HL-60 (cell line): ENCODE measurements around the gene KIF2C.

Experiments
- DNase-seq, 2 experiments: peaks; one replicate each; pipeline ENCODE4 v3.0.0-alpha.2; 2010 to 2020; ENCODE audit warnings: low read depth in 1 of 2, low spot score in 1 of 2
- H3K27ac ChIP-seq: fragments of 250-450 bp; sonication (Bioruptor Pico); replicated peaks from 2 replicates; pipeline ENCODE4 v1.5.1; 2020; ENCODE audit warnings: mild to moderate bottlenecking, moderate library complexity
- H3K27me3 ChIP-seq: fragments of 250-450 bp; sonication (Bioruptor Pico); 2 replicates; pipeline ENCODE4 v1.5.1; 2021; ENCODE audit warnings: mild to moderate bottlenecking, moderate library complexity; ENCODE audit not compliant: insufficient read depth, poor library complexity, severe bottlenecking
- H3K4me3 ChIP-seq: replicated peaks from 2 replicates; pipeline ENCODE4 v1.5.1; 2011; ENCODE audit warnings: mild to moderate bottlenecking, control low read depth, low read length; ENCODE audit not compliant: insufficient read depth
- GABPA ChIP-seq: IDR thresholded peaks from 2 replicates; pipeline ENCODE4 v1.6.1; 2012; ENCODE audit warnings: low read depth
- POLR2AphosphoS5 ChIP-seq: IDR thresholded peaks from 2 replicates; pipeline ENCODE4 v1.6.1; 2012; ENCODE audit warnings: low read depth
- SPI1 ChIP-seq: IDR thresholded peaks from 2 replicates; pipeline ENCODE4 v1.6.1; 2012; ENCODE audit warnings: low read depth, mild to moderate bottlenecking, borderline replicate concordance
- TF ChIP-seq, protein P1 (sequence below): IDR thresholded peaks from 2 replicates; pipeline ENCODE4 v1.6.1; 2012; ENCODE audit warnings: low read depth; ENCODE audit not compliant: insufficient replicate concordance
- TF ChIP-seq, protein P2 (sequence below): IDR thresholded peaks from one replicate; pipeline ENCODE4 v1.5.1; 2011; ENCODE audit warnings: low read length, control low read depth, inconsistent platforms; ENCODE audit not compliant: insufficient read depth

Gene KIF2C

DNA sequence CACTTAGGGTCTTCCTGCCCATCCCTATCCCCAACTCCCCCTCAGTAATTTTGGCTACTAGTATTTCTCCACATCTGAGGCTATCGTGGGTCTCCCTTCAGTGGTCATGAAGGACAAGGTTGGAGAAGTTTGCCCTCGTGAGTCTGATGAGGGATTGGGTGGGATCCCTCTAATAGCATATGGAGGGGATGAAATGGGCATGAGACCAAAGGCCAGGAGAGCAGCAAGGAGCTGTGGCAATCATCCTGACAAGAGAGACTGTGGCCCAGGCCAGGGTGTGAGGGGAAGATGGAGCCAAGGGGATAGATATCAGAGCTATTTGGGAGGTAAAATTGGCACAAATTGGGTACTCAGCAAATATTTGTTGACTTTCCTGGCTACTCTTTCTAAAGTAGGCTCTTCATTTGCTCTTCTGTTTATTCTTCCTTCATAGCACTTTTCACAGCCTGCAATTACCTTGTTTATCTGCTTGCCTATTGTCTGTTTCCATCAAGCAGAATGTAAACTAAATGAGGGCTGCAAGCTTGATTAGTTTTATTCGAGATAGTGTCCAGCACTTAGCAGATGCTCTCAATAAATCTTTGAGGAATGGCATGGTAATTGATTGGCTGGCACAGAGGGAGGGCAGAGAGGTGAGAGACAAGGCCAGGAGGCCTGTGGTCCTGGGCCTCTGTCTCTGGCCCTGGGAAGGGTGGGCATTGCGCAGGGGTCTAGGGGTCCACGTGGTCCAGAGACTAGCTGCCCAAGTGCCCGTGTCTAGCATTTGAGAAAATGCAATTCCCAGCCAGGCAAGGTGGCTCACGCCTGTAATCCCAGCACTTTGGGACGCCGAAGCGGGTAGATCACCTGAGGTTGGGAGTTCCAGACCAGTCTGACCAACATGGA lies 59.1 kb downstream of the KIF2C start:
- peak overlapping the region; percentile 84; the same call in 1 of the 2 replicates for H3K27ac ChIP-seq
- H3K27me3 ChIP-seq, result no peaks in the 10 kb centered on the region
- no peak overlapping the region for H3K4me3 ChIP-seq
- no peak for DNase-seq
- TF ChIP-seq, protein P1, sequence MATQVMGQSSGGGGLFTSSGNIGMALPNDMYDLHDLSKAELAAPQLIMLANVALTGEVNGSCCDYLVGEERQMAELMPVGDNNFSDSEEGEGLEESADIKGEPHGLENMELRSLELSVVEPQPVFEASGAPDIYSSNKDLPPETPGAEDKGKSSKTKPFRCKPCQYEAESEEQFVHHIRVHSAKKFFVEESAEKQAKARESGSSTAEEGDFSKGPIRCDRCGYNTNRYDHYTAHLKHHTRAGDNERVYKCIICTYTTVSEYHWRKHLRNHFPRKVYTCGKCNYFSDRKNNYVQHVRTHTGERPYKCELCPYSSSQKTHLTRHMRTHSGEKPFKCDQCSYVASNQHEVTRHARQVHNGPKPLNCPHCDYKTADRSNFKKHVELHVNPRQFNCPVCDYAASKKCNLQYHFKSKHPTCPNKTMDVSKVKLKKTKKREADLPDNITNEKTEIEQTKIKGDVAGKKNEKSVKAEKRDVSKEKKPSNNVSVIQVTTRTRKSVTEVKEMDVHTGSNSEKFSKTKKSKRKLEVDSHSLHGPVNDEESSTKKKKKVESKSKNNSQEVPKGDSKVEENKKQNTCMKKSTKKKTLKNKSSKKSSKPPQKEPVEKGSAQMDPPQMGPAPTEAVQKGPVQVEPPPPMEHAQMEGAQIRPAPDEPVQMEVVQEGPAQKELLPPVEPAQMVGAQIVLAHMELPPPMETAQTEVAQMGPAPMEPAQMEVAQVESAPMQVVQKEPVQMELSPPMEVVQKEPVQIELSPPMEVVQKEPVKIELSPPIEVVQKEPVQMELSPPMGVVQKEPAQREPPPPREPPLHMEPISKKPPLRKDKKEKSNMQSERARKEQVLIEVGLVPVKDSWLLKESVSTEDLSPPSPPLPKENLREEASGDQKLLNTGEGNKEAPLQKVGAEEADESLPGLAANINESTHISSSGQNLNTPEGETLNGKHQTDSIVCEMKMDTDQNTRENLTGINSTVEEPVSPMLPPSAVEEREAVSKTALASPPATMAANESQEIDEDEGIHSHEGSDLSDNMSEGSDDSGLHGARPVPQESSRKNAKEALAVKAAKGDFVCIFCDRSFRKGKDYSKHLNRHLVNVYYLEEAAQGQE, result no peak
- no peak for TF ChIP-seq SPI1
- TF ChIP-seq GABPA, result no peak
- TF ChIP-seq, protein P2, sequence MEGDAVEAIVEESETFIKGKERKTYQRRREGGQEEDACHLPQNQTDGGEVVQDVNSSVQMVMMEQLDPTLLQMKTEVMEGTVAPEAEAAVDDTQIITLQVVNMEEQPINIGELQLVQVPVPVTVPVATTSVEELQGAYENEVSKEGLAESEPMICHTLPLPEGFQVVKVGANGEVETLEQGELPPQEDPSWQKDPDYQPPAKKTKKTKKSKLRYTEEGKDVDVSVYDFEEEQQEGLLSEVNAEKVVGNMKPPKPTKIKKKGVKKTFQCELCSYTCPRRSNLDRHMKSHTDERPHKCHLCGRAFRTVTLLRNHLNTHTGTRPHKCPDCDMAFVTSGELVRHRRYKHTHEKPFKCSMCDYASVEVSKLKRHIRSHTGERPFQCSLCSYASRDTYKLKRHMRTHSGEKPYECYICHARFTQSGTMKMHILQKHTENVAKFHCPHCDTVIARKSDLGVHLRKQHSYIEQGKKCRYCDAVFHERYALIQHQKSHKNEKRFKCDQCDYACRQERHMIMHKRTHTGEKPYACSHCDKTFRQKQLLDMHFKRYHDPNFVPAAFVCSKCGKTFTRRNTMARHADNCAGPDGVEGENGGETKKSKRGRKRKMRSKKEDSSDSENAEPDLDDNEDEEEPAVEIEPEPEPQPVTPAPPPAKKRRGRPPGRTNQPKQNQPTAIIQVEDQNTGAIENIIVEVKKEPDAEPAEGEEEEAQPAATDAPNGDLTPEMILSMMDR, result no peak
- no peak for TF ChIP-seq POLR2AphosphoS5

DNA sequence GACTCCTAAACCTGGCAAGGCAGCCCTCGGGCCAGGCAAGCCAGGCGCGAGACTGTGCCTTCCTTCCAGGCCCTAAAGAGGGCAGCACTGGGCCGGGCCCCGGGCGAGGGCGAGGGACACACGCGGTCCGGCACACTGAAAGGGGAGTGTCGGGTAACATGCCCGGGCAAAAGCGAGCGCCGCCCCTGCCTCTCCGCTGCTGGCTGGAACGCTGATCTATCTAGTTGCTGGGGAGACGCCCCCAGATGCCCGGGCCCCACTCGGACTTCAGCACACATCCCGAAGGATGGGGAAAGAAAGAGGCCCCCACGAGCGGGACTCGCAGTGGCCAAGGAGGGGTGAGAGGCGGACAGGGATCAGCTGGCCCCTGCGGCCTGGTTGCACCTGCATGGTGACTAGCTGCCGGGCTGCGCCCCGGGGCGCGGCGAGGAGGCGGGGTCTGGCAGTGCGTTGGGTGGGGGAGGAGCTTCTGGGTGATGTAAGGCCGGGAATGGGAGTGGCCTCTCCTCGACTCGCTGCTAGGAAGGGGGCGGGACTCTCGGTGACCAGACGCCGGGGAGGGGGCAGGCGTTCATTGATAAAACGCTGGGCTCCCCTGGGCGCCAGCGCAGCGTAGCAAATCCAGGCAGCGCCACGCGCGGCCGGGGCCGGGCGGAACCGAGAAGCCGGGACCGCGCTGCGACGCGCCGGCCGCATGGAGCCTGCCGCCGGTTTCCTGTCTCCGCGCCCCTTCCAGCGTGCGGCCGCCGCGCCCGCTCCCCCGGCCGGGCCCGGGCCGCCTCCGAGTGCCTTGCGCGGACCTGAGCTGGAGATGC lies 60.3 kb downstream of the KIF2C start, which contains the start of gene PLK3:
TSS of gene PLK3 (plus strand) at position 608 of the 815 bp plus-strand sequence. CDS start at position 695, 87 bp downstream.
- DNase-seq, result peak; percentile 96 to 98
- TF ChIP-seq POLR2AphosphoS5, result no peak; the same call in none of the 2 replicates
- TF ChIP-seq, protein P2, result peak; percentile 85
- TF ChIP-seq GABPA, result no peak
- TF ChIP-seq SPI1, result no peak
- Histone ChIP-seq H3K4me3 (peak within 1 kb of the TSS; percentile 73), H3K27ac (peak within 1 kb of the TSS; percentile 84), H3K27me3 (no peaks in the 10 kb centered on the region)

DNA sequence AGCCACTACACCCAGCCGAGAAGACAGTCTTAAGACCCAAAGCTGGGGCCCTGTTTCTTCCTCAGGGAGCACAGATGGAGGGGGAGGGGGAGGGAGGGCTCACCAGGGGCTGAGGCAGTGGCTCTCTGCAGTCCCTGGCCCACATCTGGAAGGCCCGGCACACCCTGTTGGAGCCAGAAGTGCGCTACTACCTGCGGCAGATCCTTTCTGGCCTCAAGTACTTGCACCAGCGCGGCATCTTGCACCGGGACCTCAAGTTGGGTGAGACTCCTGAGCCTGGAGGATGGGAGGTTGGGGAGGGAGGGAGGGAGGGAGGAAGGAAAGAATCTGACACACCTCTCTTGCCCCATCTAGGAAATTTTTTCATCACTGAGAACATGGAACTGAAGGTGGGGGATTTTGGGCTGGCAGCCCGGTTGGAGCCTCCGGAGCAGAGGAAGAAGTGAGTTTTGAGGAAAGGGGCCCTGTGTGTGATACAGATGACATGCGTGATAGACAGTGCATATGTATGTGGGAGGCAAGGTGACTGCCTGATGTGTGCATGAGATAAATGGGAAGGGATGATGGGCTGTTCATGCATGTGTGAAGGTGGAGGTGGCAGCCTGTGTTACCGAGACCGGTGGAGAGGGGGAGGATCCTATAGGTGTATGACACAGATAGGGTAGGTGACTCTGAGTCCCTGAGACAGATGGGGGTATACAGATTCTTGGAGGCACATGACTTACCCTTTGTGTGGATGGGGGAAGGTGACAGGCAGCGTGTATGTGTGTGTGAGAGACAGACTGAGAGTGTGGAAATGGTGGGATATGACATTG lies 62.1 kb downstream of the KIF2C start:
- Histone ChIP-seq H3K27me3 (no peaks in the 10 kb centered on the region), H3K27ac (no peak overlapping the region), H3K4me3 (no peak overlapping the region)
- no peak for DNase-seq
- TF ChIP-seq, protein P2, result no peak
- TF ChIP-seq, protein P1, result no peak
- TF ChIP-seq SPI1 (no peak), POLR2AphosphoS5 (no peak), GABPA (no peak)
